ENCODE results near the gene RIN3. TPM values are rescaled to one million over a fixed set of nuclear protein-coding genes. Genes with fewer than 3 reads are reported as not detected.

RIN3 gene
- total and polyA plus RNA-seq, 10 of the 15 experiments (the other 5 are each of a cell fraction or from before 2014, with no cell fraction given): 0.91 to 23.3 (median 6.3) TPM

DNA sequence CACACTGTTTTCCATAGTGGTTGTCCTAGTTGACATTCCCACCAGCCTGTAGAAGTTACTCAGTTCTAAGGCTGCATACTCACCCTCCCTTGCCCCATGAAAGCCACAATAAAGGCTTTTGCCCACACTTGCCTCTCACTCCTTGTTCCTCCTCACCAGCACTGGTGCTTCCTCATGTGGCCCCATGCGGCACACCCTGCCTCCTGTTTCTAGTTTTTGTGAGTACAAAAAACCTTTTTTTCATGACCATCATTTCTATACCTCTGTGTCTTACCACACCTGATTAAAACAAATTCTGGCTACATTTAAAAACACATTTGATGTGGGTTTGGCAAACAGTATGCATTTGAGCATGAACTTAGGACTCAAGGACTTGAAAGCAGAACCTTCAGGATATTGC, 40.7 kb upstream of the RIN3 start:
- ATAC-seq: no peak; the same call in 2 of the 3 replicates

DNA sequence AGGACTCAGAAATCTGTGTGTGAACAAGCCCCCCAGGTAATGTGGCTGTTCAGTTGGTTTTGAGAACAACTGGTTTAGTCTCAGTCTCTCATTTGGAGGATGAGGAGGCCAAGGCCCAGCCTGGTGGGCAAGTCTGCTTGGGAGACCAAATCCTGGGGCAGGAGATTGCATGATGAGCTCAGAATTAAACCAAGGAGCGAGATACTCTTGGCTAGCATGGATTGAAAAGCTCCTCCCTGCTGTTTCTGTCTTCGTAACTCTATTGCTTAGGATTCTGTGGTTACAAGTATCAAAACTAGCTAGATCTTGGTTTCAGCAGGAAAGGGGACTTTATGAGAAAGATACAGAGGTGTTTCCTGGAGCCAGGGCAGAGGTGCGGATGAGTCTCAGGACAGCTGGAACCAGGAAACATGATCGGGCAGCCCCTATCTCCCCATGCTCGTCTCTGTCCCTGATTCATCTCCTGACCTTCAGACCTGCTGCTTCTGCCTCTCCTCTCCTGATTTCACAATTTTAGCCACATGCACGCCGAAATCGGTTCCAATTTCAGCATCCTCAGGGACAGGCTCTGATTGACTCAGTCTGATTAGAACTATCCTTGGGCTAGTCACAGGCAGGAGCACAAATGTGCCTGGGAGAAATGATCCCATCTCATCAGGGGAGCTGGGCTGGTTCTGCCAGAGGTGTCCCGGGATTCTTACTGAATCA, 40.2 kb upstream of the RIN3 start:
- BruUV-seq (replicated peaks): no TSS peak
- TF ChIP-seq, protein P1, sequence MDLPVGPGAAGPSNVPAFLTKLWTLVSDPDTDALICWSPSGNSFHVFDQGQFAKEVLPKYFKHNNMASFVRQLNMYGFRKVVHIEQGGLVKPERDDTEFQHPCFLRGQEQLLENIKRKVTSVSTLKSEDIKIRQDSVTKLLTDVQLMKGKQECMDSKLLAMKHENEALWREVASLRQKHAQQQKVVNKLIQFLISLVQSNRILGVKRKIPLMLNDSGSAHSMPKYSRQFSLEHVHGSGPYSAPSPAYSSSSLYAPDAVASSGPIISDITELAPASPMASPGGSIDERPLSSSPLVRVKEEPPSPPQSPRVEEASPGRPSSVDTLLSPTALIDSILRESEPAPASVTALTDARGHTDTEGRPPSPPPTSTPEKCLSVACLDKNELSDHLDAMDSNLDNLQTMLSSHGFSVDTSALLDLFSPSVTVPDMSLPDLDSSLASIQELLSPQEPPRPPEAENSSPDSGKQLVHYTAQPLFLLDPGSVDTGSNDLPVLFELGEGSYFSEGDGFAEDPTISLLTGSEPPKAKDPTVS (IDR thresholded peaks at IDR 0.05; ENCODE audit: low read depth, low read length): no peak
- TF ChIP-seq NRF1 (conservative IDR thresholded peaks at IDR 0.05; ENCODE audit: low read depth, low read length) (no peak), NR2C2 (IDR thresholded peaks at IDR 0.05; ENCODE audit: borderline replicate concordance, control insufficient read depth, insufficient read length, low read depth) (no peak), BMI1 (IDR thresholded peaks at IDR 0.05; ENCODE audit: borderline replicate concordance) (no peak)
- TF ChIP-seq, protein P2, sequence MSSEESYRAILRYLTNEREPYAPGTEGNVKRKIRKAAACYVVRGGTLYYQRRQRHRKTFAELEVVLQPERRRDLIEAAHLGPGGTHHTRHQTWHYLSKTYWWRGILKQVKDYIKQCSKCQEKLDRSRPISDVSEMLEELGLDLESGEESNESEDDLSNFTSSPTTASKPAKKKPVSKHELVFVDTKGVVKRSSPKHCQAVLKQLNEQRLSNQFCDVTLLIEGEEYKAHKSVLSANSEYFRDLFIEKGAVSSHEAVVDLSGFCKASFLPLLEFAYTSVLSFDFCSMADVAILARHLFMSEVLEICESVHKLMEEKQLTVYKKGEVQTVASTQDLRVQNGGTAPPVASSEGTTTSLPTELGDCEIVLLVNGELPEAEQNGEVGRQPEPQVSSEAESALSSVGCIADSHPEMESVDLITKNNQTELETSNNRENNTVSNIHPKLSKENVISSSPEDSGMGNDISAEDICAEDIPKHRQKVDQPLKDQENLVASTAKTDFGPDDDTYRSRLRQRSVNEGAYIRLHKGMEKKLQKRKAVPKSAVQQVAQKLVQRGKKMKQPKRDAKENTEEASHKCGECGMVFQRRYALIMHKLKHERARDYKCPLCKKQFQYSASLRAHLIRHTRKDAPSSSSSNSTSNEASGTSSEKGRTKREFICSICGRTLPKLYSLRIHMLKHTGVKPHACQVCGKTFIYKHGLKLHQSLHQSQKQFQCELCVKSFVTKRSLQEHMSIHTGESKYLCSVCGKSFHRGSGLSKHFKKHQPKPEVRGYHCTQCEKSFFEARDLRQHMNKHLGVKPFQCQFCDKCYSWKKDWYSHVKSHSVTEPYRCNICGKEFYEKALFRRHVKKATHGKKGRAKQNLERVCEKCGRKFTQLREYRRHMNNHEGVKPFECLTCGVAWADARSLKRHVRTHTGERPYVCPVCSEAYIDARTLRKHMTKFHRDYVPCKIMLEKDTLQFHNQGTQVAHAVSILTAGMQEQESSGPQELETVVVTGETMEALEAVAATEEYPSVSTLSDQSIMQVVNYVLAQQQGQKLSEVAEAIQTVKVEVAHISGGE (CRISPR knock-in tag; IDR thresholded peaks at IDR 0.05): no peak

More for the DNA sequence above, 40.7 kb upstream of the RIN3 start:
- in situ Hi-C loops (cut with MboI) (no loop called here), intact Hi-C loops (cut with micrococcal nuclease; ENCODE audit: unreplicated experiment) (no loop called here)
- H3K79me2 ChIP-seq (ENCODE audit: control insufficient read depth, insufficient read depth, low read length): no peaks in the 10 kb centered on the region
- H3K4me3 ChIP-seq: no peak overlapping the region
- SMC1A ChIA-PET (ENCODE audit: uncharacterized antibody, unreplicated experiment): interaction anchor here (1.5 kb wide), 1 partner anchor 12 kb away, joined by 10 read pairs; no protein-coding TSS in a partner anchor
- no peak for TF ChIP-seq GATAD2B (conservative IDR thresholded peaks at IDR 0.05; ENCODE audit: low read depth)
- no peak for TF ChIP-seq SIN3A (IDR thresholded peaks at IDR 0.05; ENCODE audit: low read depth, low read length)
- no peak for TF ChIP-seq ZSCAN29 (IDR thresholded peaks at IDR 0.05)
- no peak for TF ChIP-seq POU2F2 (IDR thresholded peaks at IDR 0.05; ENCODE audit: borderline replicate concordance, low read depth, low read length)
- no peak for TF ChIP-seq PAX5 (IDR thresholded peaks at IDR 0.05; ENCODE audit: borderline replicate concordance, low read depth, low read length)
- TF ChIP-seq NR2C2 (IDR thresholded peaks at IDR 0.05; ENCODE audit: borderline replicate concordance, control insufficient read depth, insufficient read length, low read depth): no peak
- no peak for TF ChIP-seq ZNF622 (IDR thresholded peaks at IDR 0.05)
- no peak for TF ChIP-seq STAT1 (conservative IDR thresholded peaks at IDR 0.05)
- no peak for DNase-seq (ENCODE audit: low read depth, low spot score)
- H4K20me1 ChIP-seq (ENCODE audit: control insufficient read depth, insufficient read depth): no peaks in the 10 kb centered on the region
- CTCF ChIA-PET: interaction anchor here (3.0 kb wide), 1 partner anchor 12 kb away, joined by 14 read pairs; no protein-coding TSS in a partner anchor
- H3K27ac ChIP-seq (ENCODE audit: control insufficient read depth, insufficient read depth): no peak overlapping the region
- no peak overlapping the region for H2AFZ ChIP-seq (ENCODE audit: control insufficient read depth, low read depth, low read length)
- no peaks in the 10 kb centered on the region for H3K27me3 ChIP-seq (replicated peaks in 1 of 2; ENCODE audit: control insufficient read depth in 2 of 2, insufficient read depth in 2 of 2, low read length in 1 of 2)
- FAIRE-seq: no peak
- H3K36me3 ChIP-seq (ENCODE audit: control insufficient read depth in 2 of 2, insufficient read depth in 2 of 2, low read length in 1 of 2): no peaks in the 10 kb centered on the region
- BruUV-seq (replicated peaks): no TSS peak
- RAD21 ChIA-PET (ENCODE audit: unreplicated experiment): interaction anchor here (1.4 kb wide), 1 partner anchor 46 kb away, joined by 4 read pairs; no protein-coding TSS in a partner anchor
- WGBS (ENCODE audit: insufficient coverage, insufficient replicate concordance, low lambda C conversion rate, missing lambda C conversion rate): 39% methylated on average over 1 of the region's 1 CpG
- H3K4me2 ChIP-seq (ENCODE audit: control insufficient read depth, insufficient read depth): no peak overlapping the region
- no peaks in the 10 kb centered on the region for H3K4me1 ChIP-seq (ENCODE audit: control insufficient read depth, insufficient read depth, low read length)
- no peak overlapping the region for H3K9ac ChIP-seq (ENCODE audit: control insufficient read depth, insufficient read depth, low read length)
- no peaks in the 10 kb centered on the region; the same call in 2 of the 3 replicates for H3K9me3 ChIP-seq (replicated peaks; ENCODE audit: control insufficient read depth, insufficient read depth, low read length)
- POLR2A ChIA-PET: no interaction called here

More for the DNA sequence above, 40.2 kb upstream of the RIN3 start:
- POLR2A ChIA-PET: interaction anchor here (0.6 kb wide), 1 partner anchor 70 kb away, joined by 3 read pairs; no protein-coding TSS in a partner anchor
- H3K9me3 ChIP-seq (replicated peaks; ENCODE audit: control insufficient read depth, insufficient read depth, low read length): no peaks in the 10 kb centered on the region; the same call in 2 of the 3 replicates
- CTCF ChIA-PET: interaction anchor here (2.0 to 3.0 kb wide), 2 partner anchors 8 to 12 kb away, joined by 6 to 14 read pairs; no protein-coding TSS in a partner anchor
- intact Hi-C loops (cut with micrococcal nuclease; ENCODE audit: unreplicated experiment) (no loop called here), in situ Hi-C loops (cut with MboI) (no loop called here)
- H3K27ac ChIP-seq (ENCODE audit: control insufficient read depth, insufficient read depth): no peak overlapping the region
- H3K9ac ChIP-seq (ENCODE audit: control insufficient read depth, insufficient read depth, low read length): no peak overlapping the region
- no peaks in the 10 kb centered on the region for H3K4me1 ChIP-seq (ENCODE audit: control insufficient read depth, insufficient read depth, low read length)
- FAIRE-seq (no peak), ATAC-seq (no peak), DNase-seq (ENCODE audit: low read depth, low spot score) (no peak)
- H3K27me3 ChIP-seq (replicated peaks in 1 of 2; ENCODE audit: control insufficient read depth in 2 of 2, insufficient read depth in 2 of 2, low read length in 1 of 2): no peaks in the 10 kb centered on the region
- H2AFZ ChIP-seq (ENCODE audit: control insufficient read depth, low read depth, low read length): no peak overlapping the region
- SMC1A ChIA-PET (ENCODE audit: uncharacterized antibody, unreplicated experiment): interaction anchor here (1.5 kb wide), 1 partner anchor 13 kb away, joined by 10 read pairs; no protein-coding TSS in a partner anchor
- H3K36me3 ChIP-seq (ENCODE audit: control insufficient read depth in 2 of 2, insufficient read depth in 2 of 2, low read length in 1 of 2): no peaks in the 10 kb centered on the region
- H4K20me1 ChIP-seq (ENCODE audit: control insufficient read depth, insufficient read depth): no peaks in the 10 kb centered on the region
- H3K79me2 ChIP-seq (ENCODE audit: control insufficient read depth, insufficient read depth, low read length): no peaks in the 10 kb centered on the region
- no peak overlapping the region for H3K4me3 ChIP-seq
- RAD21 ChIA-PET (ENCODE audit: unreplicated experiment): interaction anchor here (1.0 to 1.4 kb wide), 3 partner anchors 14 to 49 kb away, joined by 3 to 4 read pairs (median 3); no protein-coding TSS in a partner anchor
- 65% methylated on average over 9 of the region's 9 CpGs for WGBS (ENCODE audit: insufficient coverage, insufficient replicate concordance, low lambda C conversion rate, missing lambda C conversion rate)
- no peak overlapping the region for H3K4me2 ChIP-seq (ENCODE audit: control insufficient read depth, insufficient read depth)
